Measurements from ENCODE around the gene PODXL.
A peak's percentile ranks its signal among the peaks of the same experiment; 100 is the strongest.

DNA sequence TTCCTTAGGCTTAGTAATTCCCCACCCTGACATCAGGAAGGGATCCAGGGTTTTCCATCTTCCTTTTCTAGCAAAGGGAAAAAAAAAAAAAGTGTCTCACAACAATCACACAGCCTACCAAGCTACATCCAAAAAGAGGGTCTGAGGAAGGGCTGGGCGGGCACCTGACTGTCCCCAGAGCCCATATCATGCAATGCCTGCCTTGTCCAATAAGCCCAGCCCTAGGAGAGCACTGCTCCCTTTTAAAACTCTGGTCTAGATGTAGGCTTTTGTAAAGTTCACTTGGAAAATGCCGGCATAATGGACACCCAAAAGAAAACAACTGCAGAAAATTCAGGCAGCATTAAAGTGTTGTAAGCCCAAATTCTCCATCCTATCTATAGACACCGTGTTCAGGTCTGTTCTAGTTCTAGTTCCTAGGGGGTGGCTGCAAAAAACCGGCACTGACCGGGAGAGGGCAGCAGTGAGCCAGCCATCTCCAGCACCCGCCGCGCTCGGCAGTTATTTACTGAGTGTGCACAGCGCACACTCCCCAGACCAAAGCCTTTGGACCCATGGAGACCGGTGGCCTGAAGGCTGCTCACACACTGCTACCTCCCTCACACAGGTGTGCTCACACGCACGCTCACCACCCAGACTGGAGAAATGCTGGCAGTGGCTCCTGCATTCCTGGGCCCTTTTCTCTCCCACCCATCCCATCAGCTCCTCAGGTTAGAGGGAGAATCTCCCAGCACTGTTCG, 48.7 kb downstream of the PODXL start:
- TF ChIP-seq, protein P1, sequence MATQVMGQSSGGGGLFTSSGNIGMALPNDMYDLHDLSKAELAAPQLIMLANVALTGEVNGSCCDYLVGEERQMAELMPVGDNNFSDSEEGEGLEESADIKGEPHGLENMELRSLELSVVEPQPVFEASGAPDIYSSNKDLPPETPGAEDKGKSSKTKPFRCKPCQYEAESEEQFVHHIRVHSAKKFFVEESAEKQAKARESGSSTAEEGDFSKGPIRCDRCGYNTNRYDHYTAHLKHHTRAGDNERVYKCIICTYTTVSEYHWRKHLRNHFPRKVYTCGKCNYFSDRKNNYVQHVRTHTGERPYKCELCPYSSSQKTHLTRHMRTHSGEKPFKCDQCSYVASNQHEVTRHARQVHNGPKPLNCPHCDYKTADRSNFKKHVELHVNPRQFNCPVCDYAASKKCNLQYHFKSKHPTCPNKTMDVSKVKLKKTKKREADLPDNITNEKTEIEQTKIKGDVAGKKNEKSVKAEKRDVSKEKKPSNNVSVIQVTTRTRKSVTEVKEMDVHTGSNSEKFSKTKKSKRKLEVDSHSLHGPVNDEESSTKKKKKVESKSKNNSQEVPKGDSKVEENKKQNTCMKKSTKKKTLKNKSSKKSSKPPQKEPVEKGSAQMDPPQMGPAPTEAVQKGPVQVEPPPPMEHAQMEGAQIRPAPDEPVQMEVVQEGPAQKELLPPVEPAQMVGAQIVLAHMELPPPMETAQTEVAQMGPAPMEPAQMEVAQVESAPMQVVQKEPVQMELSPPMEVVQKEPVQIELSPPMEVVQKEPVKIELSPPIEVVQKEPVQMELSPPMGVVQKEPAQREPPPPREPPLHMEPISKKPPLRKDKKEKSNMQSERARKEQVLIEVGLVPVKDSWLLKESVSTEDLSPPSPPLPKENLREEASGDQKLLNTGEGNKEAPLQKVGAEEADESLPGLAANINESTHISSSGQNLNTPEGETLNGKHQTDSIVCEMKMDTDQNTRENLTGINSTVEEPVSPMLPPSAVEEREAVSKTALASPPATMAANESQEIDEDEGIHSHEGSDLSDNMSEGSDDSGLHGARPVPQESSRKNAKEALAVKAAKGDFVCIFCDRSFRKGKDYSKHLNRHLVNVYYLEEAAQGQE (IDR thresholded peaks at IDR 0.05; ENCODE audit: insufficient replicate concordance, low read depth) = no peak
- TF ChIP-seq, protein P2, sequence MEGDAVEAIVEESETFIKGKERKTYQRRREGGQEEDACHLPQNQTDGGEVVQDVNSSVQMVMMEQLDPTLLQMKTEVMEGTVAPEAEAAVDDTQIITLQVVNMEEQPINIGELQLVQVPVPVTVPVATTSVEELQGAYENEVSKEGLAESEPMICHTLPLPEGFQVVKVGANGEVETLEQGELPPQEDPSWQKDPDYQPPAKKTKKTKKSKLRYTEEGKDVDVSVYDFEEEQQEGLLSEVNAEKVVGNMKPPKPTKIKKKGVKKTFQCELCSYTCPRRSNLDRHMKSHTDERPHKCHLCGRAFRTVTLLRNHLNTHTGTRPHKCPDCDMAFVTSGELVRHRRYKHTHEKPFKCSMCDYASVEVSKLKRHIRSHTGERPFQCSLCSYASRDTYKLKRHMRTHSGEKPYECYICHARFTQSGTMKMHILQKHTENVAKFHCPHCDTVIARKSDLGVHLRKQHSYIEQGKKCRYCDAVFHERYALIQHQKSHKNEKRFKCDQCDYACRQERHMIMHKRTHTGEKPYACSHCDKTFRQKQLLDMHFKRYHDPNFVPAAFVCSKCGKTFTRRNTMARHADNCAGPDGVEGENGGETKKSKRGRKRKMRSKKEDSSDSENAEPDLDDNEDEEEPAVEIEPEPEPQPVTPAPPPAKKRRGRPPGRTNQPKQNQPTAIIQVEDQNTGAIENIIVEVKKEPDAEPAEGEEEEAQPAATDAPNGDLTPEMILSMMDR (IDR thresholded peaks at IDR 0.05; ENCODE audit: insufficient read depth, low read length) = peak; percentile 90
